GM18520 (cell line): Measurements from ENCODE around the gene NCAN.

Experiments
- ATAC-seq: cut with Tn5 transposase; IDR thresholded peaks from one replicate; pipeline ENCODE4 v1.9.1; 2021; ENCODE audit not compliant: unreplicated experiment

NCAN gene

GRCh38 chr19:19258589-19259338 lies 47.0 kb downstream of the NCAN start:
- ATAC-seq: no peak

- no peak for ATAC-seq
These were observed 48.0 kb downstream of the NCAN start for GRCh38 chr19:19259741-19260140.

GRCh38 chr19:19260417-19261214 lies 48.9 kb downstream of the NCAN start:
- no peak for ATAC-seq

- no peak for ATAC-seq
These were observed 49.8 kb downstream of the NCAN start for GRCh38 chr19:19261350-19262189.

- ATAC-seq: no peak
These were observed 50.7 kb downstream of the NCAN start for GRCh38 chr19:19262190-19263057.

- no peak for ATAC-seq
These were observed 52.2 kb downstream of the NCAN start for GRCh38 chr19:19263886-19264487.

GRCh38 chr19:19267305-19267704 lies 55.5 kb downstream of the NCAN start:
- ATAC-seq: no peak

- no peak for ATAC-seq
These were observed 57.0 kb downstream of the NCAN start for GRCh38 chr19:19268453-19269385.

- ATAC-seq: no peak
These were observed 58.4 kb downstream of the NCAN start for GRCh38 chr19:19269952-19270694.

- ATAC-seq: no peak
These were observed 59.2 kb downstream of the NCAN start for GRCh38 chr19:19270749-19271571.

GRCh38 chr19:19271828-19272599 lies 60.3 kb downstream of the NCAN start:
- ATAC-seq: no peak

GRCh38 chr19:19274146-19274545 lies 62.4 kb downstream of the NCAN start:
- no peak for ATAC-seq

- no peak for ATAC-seq
These were observed 63.2 kb downstream of the NCAN start for GRCh38 chr19:19274716-19275565.

- ATAC-seq: no peak
These were observed 64.6 kb downstream of the NCAN start for GRCh38 chr19:19276386-19276785.

- no peak for ATAC-seq
These were observed 65.1 kb downstream of the NCAN start for GRCh38 chr19:19276851-19277250.

GRCh38 chr19:19278315-19278714 lies 66.6 kb downstream of the NCAN start:
- ATAC-seq: no peak
